Activated naive CD4-positive, alpha-beta T cell treated with anti-CD3 and anti-CD28 coated beads, Interleukin-2, amount 50 U/mL, for 24 hours (primary cell): ENCODE measurements around the gene CUEDC1.
"Not testable (repeated sequence)": the region's sequence is repeated elsewhere in the genome, so short reads cannot be mapped to it uniquely, and the experiment has no call there.

ENCODE experiments used
- H3K27ac Mint-ChIP-seq: one replicate; pipeline ENCODE4 v1.8.0; 2021; ENCODE audit warnings: mild to moderate bottlenecking, mixed read lengths
- H3K27me3 Mint-ChIP-seq: one replicate; pipeline ENCODE4 v1.8.0; 2021; ENCODE audit warnings: mixed read lengths
- H3K36me3 Mint-ChIP-seq: one replicate; pipeline ENCODE4 v1.8.0; 2021; ENCODE audit warnings: mixed read lengths
- H3K4me1 Mint-ChIP-seq: one replicate; pipeline ENCODE4 v1.8.0; 2021; ENCODE audit warnings: mixed read lengths
- H3K4me3 Mint-ChIP-seq: one replicate; pipeline ENCODE4 v1.8.0; 2021; ENCODE audit warnings: mild to moderate bottlenecking, mixed read lengths
- H3K9me3 Mint-ChIP-seq: one replicate; pipeline ENCODE4 v1.8.0; 2021; ENCODE audit warnings: mixed read lengths

CUEDC1 gene

DNA sequence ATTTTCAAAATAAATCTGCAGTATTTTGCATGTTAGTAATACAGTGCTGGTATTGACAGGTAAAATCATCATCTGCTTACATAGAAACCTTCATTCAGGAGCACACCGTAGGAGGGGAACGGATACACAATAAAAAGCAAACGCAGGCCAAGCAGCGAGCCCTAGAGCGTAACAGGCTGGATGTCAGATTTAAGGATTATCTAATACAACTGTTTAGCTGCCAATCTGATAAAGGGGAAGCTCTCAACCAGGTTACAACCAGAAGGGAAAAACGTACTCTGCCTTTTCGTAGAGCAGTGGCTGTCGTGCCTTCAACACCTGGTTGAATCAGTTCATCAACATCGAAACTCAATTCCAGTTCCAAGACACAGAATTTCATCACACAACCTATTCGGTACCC is 16.4 kb upstream of the CUEDC1 start:
- H3K4me3 Mint-ChIP-seq = no peak overlapping the region
- H3K27ac Mint-ChIP-seq = no peak overlapping the region
- H3K9me3 Mint-ChIP-seq = no peaks in the 10 kb centered on the region
- H3K27me3 Mint-ChIP-seq = no peaks in the 10 kb centered on the region
- peaks cover 9% of the 10 kb centered on the region for H3K36me3 Mint-ChIP-seq
- no peaks in the 10 kb centered on the region for H3K4me1 Mint-ChIP-seq

GRCh38 chr17:57970710-57971109 is 15.5 kb upstream of the CUEDC1 start:
- no peaks in the 10 kb centered on the region for H3K27me3 Mint-ChIP-seq
- H3K27ac Mint-ChIP-seq = no peak overlapping the region
- no peaks in the 10 kb centered on the region for H3K9me3 Mint-ChIP-seq
- H3K4me1 Mint-ChIP-seq = no peaks in the 10 kb centered on the region
- no peak overlapping the region for H3K4me3 Mint-ChIP-seq
- peaks cover 5% of the 10 kb centered on the region for H3K36me3 Mint-ChIP-seq

DNA sequence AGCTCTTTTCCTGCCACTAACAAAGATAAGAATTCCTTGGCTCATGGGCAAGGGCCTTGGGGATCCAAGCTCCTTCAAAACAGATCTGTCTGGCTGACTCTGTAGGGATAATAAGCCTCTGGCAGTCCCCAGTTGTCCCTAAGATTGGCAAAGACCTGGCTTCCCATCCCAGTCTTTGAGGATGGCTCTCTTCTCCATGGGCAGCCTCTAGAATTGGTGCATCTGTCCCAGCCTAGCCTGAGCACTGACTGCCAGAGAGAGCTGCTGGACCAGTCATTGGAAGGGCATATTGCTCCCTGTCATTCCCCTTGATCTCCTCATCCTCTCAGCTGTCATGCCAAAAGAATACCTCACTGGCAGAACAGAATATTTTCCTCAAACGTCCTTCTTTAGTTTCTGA is 13.2 kb upstream of the CUEDC1 start:
- Mint-ChIP-seq H3K36me3 (peaks cover 2% of the 10 kb centered on the region), H3K27me3 (no peaks in the 10 kb centered on the region), H3K9me3 (no peaks in the 10 kb centered on the region), H3K4me1 (no peaks in the 10 kb centered on the region), H3K27ac (no peak overlapping the region), H3K4me3 (no peak overlapping the region)

DNA sequence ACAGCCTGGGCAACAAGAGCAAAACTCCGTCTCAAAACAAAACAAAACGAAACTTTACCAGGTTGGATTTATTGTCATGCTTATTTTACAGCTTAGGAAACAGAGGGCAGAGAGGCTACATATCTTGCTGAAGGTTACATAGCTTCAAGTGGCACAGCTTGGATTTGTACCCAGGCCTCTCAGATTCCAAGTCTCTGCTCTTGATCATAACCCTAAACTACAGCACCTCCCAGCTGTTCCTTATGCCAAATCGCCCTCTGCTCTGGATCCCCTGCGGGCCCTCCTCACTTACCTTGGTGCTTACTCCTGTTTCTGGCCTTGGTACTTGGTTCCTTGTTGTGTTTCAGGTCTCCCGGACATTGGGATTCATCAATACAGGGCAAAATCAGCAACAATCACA is 11.7 kb upstream of the CUEDC1 start:
- H3K4me1 Mint-ChIP-seq = no peaks in the 10 kb centered on the region
- no peak overlapping the region for H3K27ac Mint-ChIP-seq
- no peak overlapping the region for H3K4me3 Mint-ChIP-seq
- no peaks in the 10 kb centered on the region for H3K27me3 Mint-ChIP-seq
- no peaks in the 10 kb centered on the region for H3K9me3 Mint-ChIP-seq
- H3K36me3 Mint-ChIP-seq = no peaks in the 10 kb centered on the region

- H3K9me3 Mint-ChIP-seq = no peaks in the 10 kb centered on the region
These were observed 11.0 kb upstream of the CUEDC1 start for GRCh38 chr17:57966246-57966645.

DNA sequence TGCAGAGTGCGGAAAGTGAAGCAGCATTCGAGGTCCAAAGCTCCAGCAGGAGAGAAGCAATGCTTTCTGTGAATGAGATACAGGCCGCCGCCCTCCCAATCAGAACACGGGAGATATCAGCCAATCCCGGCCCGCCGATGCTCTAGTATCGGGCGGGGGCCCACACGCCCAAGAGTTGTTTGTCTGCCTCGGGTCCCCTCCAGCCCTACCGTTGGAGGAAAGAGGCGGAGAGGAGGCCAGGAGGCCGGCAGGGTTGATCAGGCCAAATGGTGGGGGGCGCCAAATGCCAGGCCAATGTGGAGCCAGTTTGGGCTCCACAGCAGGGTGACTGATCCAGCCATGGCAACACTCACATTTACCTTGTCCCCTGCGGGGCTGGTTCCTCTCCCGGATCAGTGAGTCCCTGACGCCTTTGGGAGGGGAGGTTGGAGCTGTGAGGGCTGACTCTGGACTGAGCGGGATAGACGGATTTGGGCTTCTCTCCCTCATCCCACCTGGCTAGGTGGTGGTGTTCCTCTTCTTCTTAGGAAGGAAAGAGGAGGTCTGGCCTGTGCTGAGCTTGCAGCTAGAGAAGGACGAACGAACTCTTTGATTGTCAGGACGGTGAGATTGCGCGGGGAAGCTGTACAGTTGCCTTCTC is 10.4 kb upstream of the CUEDC1 start:
- no peaks in the 10 kb centered on the region for H3K4me1 Mint-ChIP-seq
- no peaks in the 10 kb centered on the region for H3K36me3 Mint-ChIP-seq
- no peak overlapping the region for H3K4me3 Mint-ChIP-seq
- H3K9me3 Mint-ChIP-seq = no peaks in the 10 kb centered on the region
- no peaks in the 10 kb centered on the region for H3K27me3 Mint-ChIP-seq
- H3K27ac Mint-ChIP-seq = no peak overlapping the region

More at GRCh38 chr17:57966246-57966645, 11.0 kb upstream of the CUEDC1 start:
- H3K4me1 Mint-ChIP-seq = no peaks in the 10 kb centered on the region
- H3K27me3 Mint-ChIP-seq = no peaks in the 10 kb centered on the region
- no peak overlapping the region for H3K27ac Mint-ChIP-seq
- no peaks in the 10 kb centered on the region for H3K36me3 Mint-ChIP-seq
- H3K4me3 Mint-ChIP-seq = no peak overlapping the region

DNA sequence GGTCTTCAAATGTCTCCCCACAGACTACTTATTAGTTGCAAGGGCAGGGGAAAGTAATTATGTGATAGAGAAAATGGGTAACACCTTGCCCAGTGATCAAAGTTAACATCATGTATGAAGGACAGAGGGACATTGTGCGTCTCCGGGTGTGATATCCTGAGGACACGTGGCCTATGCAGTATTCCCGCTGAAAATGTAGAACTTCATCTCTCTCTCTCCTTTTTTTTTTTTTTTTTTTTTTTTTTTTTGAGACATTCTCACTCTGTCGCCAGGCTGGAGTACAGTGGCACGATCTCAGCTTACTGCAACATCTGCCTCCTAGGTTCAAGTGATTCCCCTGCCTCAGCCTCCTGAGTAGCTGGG is 7.9 kb upstream of the CUEDC1 start:
- peaks cover 1% of the 10 kb centered on the region for H3K27me3 Mint-ChIP-seq
- H3K4me3 Mint-ChIP-seq = no peak overlapping the region

GRCh38 chr17:57962279-57963148 is 7.3 kb upstream of the CUEDC1 start:
- Mint-ChIP-seq H3K27ac (no peak overlapping the region), H3K9me3 (no peaks in the 10 kb centered on the region), H3K27me3 (peaks cover 1% of the 10 kb centered on the region), H3K4me1 (peaks cover 1% of the 10 kb centered on the region), H3K36me3 (no peaks in the 10 kb centered on the region), H3K4me3 (no peak overlapping the region)

More for the DNA sequence above, 7.9 kb upstream of the CUEDC1 start:
- H3K9me3 Mint-ChIP-seq = no peaks in the 10 kb centered on the region
- no peak overlapping the region for H3K27ac Mint-ChIP-seq
- no peaks in the 10 kb centered on the region for H3K36me3 Mint-ChIP-seq
- no peaks in the 10 kb centered on the region for H3K4me1 Mint-ChIP-seq

- Mint-ChIP-seq H3K27me3 (peaks cover 1% of the 10 kb centered on the region), H3K27ac (no peak overlapping the region), H3K36me3 (no peaks in the 10 kb centered on the region)
These were observed 4.7 kb upstream of the CUEDC1 start for GRCh38 chr17:57959929-57960328.

DNA sequence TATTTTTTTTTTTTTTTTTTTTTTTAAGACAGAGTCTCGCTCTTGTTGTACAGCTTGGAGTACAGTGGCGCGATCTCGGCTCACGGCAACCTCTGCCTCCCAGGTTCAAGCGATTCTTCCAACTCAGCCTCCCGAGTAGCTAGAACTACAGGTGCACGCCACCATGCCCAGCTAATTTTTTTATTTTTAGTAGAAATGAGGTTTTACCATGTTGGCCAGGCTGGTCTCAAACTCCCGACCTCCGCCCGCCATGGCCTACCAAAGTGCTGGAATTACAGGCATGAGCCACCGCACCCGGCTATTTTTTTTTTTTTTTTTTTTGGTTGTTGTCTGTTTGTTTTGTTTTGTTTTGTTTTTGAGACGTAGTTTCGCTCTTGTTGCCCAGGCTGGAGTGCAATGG is 3.2 kb upstream of the CUEDC1 start:
- not testable (repeated sequence) for H3K9me3 Mint-ChIP-seq, H3K27ac Mint-ChIP-seq, H3K4me3 Mint-ChIP-seq, H3K27me3 Mint-ChIP-seq, H3K36me3 Mint-ChIP-seq
- peaks cover 22% of the 10 kb centered on the region for H3K4me1 Mint-ChIP-seq

More at GRCh38 chr17:57959929-57960328, 4.7 kb upstream of the CUEDC1 start:
- Mint-ChIP-seq H3K4me1 (peaks cover 17% of the 10 kb centered on the region), H3K4me3 (no peak overlapping the region), H3K9me3 (no peaks in the 10 kb centered on the region)

DNA sequence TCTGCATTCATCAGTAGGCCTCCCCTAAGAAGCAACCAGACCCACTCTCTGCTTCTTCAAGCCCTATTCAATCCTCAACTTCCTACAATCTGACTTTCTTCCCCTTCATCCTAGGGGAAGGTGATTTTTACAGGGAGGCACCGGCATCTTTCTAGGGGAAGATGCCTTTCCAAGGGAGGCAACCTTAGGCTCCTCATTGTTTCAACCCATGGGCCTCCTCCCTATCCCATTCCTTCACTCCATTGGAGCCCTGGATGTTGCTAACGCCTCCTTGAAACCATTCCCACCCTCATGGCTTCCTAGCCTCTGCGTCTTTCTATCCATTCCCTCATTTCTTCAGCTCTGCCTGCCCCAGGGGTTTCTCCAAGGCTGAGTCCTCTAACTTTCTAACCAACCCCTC is 2.7 kb upstream of the CUEDC1 start:
- Mint-ChIP-seq H3K27ac (no peak overlapping the region), H3K4me3 (peak overlapping the region; percentile 8), H3K9me3 (no peaks in the 10 kb centered on the region), H3K27me3 (peaks cover 5% of the 10 kb centered on the region), H3K36me3 (no peaks in the 10 kb centered on the region), H3K4me1 (peaks cover 22% of the 10 kb centered on the region)

DNA sequence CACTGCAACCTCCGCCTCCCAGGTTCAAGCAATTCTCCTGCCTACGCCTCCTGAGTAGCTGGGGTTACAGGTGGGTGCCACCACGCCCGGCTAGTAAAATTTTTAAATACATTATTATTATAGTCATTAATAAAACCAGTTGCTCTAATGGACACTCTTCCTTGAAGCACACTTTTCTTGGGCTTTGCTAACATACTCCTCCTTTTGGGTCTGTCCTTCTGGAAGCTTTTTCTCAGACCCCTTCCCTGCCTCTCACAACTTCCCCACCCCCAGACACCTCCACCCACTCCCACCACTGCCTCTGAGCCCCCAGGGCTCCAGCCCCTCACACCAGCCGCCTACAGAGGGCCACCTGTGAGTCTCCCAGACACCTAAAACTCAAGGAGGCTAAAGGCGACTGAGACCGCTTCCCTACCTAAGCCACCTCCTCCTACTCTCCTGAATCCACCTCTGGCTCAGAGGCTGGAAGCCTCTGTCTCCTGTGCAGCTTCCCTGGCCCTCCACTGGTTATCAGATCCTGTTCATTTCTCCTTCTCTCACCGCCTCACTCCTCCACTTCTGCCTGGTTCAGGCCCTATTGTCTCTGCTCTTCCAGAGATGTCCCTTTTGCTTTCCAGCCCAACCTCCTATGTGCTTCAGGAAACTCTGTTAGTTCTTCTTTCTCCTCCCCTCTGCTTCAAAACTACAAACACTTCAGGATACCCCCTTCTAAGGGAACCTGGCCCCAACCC is 2.1 kb upstream of the CUEDC1 start:
- no peak overlapping the region for H3K27ac Mint-ChIP-seq
- H3K4me1 Mint-ChIP-seq = peaks cover 22% of the 10 kb centered on the region

DNA sequence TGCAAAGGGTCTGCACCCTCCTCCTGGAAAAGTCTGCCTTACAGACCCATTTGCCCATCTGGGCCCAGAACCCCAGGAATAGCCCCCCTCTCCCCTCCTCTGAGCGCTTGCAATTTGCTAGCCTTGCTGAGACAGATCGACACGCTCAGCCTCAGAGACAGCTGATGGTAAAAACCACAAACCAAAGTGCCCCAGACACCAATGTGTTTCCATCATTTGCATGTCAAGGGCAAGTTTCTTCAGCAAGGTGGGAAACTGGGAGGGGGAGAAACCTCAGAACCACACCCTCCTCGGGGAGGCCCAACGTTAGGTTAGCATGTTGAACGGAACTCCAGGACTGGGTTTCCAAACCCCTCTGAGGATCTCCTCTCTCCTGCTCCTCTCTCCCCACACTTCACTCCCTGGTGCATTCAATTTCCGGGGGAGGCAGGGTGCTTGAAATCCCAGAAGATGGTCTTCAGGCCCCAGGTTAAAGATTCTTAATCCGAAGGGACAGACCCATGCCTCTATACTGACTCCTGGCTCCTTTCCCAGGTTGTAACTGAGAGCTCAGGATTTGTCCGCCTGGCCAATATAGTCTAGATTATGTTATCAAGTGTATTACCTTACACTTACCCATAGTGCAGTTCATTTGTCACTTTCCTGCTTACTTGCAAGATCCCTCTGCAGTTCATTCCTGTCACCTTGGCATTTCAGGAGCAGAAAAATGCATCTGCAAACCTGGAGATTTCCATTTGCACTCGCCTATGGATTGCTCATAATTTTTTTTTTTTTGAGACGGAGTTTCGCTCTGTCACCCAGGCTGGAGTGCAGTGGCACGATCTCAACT is 1.3 kb upstream of the CUEDC1 start:
- H3K27ac Mint-ChIP-seq = no peak overlapping the region
- peaks cover 5% of the 10 kb centered on the region for H3K27me3 Mint-ChIP-seq
- peaks cover 22% of the 10 kb centered on the region for H3K4me1 Mint-ChIP-seq

More for the DNA sequence above, 2.1 kb upstream of the CUEDC1 start:
- Mint-ChIP-seq H3K4me3 (peak overlapping the region; percentile 8), H3K36me3 (no peaks in the 10 kb centered on the region), H3K27me3 (peaks cover 5% of the 10 kb centered on the region), H3K9me3 (no peaks in the 10 kb centered on the region)

DNA sequence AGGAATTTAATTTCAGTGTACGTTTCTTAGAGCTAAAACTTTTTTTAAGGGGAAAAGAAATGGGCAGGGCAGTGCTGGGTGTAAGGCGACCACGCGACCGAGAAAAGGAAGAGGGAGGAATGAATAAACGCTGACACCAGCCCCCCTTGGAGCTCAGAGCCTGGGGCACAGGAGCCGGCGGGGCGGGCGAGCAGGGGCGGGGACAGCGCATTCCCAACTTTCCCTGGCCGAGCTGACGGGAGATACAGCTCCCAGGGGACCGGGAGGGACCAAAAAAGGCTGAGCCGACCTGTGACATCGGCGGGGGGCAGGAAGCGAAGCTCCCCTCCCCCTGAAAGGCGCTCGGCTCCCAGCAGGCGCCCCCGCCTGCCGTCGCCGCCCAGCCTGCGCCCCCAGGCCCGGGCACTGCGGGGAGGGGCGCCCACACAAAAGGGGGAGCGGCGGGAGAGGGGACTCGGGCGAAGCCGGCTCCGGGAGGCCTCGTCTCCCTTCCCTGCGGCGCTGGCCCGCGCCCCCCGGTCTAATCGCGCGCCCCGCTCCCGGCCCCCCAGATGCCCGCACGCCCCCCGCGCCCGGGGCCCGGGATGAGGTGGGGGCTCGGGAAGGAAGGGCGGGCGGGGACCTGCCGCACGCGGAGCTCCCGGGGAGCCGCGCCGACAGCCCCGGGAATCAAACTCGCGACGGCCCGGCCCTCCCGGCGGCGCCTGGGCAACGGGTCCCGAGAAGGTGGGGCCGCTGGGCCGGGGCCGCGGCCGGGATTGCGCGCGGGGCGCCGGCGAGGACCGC is 622 bp downstream of the CUEDC1 start:
- Mint-ChIP-seq H3K27me3 (peaks cover 6% of the 10 kb centered on the region), H3K4me1 (peaks cover 35% of the 10 kb centered on the region), H3K4me3 (peak overlapping the region; percentile 78), H3K27ac (no peak overlapping the region), H3K9me3 (no peaks in the 10 kb centered on the region), H3K36me3 (no peaks in the 10 kb centered on the region)

More for the DNA sequence above, 1.3 kb upstream of the CUEDC1 start:
- Mint-ChIP-seq H3K4me3 (peak overlapping the region; percentile 74), H3K36me3 (no peaks in the 10 kb centered on the region), H3K9me3 (no peaks in the 10 kb centered on the region)
